ENCODE measurements around the gene ZNF618.

DNA sequence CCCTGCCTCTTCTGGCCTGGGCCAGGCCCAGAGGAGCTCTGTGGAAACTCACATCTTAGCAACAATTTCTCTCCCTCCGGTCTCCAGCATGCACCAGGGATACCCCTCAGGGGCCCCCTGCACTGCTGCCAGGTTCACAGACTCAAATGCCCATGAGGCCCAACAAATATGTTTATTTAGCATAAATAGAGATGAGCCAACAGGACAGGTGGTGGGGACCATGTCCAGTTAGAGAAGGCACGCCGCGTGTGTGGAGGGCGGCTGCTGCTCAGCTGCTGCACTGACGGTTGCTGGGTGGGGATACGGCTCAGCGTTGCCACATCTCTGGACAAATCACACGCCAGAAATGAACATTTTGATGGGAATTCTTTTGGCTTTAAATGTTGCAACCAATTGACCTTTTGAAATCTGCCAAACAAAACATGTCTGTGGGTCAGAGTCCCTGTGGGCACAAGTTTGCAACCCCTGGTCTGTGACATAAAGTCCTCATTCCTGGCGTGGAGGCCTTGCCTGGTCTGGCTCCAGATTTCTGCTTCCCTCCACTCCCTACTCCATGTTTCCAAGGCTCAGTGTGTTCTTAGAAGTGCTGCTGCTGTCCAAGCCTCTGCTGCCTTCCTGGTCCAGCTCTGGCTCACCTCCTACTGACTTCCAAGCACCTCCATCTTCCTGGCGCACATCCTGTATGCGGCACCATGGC is 113.1 kb downstream of the ZNF618 start:
- TF ChIP-seq, protein P1, sequence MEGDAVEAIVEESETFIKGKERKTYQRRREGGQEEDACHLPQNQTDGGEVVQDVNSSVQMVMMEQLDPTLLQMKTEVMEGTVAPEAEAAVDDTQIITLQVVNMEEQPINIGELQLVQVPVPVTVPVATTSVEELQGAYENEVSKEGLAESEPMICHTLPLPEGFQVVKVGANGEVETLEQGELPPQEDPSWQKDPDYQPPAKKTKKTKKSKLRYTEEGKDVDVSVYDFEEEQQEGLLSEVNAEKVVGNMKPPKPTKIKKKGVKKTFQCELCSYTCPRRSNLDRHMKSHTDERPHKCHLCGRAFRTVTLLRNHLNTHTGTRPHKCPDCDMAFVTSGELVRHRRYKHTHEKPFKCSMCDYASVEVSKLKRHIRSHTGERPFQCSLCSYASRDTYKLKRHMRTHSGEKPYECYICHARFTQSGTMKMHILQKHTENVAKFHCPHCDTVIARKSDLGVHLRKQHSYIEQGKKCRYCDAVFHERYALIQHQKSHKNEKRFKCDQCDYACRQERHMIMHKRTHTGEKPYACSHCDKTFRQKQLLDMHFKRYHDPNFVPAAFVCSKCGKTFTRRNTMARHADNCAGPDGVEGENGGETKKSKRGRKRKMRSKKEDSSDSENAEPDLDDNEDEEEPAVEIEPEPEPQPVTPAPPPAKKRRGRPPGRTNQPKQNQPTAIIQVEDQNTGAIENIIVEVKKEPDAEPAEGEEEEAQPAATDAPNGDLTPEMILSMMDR (IDR thresholded peaks at IDR 0.05) = no peak
- TF ChIP-seq GABPA (IDR thresholded peaks at IDR 0.05; ENCODE audit: low read depth) (no peak), POLR2AphosphoS5 (IDR thresholded peaks at IDR 0.05; ENCODE audit: low read depth, low read length) (no peak), EZH2phosphoT487 (IDR thresholded peaks at IDR 0.05; ENCODE audit: borderline replicate concordance, low read depth) (no peak), YY1 (IDR thresholded peaks at IDR 0.05; ENCODE audit: low read depth) (no peak), MXI1 (IDR thresholded peaks at IDR 0.05; ENCODE audit: low read depth, low read length) (no peak), EP300 (IDR thresholded peaks at IDR 0.05; ENCODE audit: borderline replicate concordance in 1 of 2, low read depth in 1 of 2, low read length in 1 of 2) (no peak)
- TF ChIP-seq, protein P2, sequence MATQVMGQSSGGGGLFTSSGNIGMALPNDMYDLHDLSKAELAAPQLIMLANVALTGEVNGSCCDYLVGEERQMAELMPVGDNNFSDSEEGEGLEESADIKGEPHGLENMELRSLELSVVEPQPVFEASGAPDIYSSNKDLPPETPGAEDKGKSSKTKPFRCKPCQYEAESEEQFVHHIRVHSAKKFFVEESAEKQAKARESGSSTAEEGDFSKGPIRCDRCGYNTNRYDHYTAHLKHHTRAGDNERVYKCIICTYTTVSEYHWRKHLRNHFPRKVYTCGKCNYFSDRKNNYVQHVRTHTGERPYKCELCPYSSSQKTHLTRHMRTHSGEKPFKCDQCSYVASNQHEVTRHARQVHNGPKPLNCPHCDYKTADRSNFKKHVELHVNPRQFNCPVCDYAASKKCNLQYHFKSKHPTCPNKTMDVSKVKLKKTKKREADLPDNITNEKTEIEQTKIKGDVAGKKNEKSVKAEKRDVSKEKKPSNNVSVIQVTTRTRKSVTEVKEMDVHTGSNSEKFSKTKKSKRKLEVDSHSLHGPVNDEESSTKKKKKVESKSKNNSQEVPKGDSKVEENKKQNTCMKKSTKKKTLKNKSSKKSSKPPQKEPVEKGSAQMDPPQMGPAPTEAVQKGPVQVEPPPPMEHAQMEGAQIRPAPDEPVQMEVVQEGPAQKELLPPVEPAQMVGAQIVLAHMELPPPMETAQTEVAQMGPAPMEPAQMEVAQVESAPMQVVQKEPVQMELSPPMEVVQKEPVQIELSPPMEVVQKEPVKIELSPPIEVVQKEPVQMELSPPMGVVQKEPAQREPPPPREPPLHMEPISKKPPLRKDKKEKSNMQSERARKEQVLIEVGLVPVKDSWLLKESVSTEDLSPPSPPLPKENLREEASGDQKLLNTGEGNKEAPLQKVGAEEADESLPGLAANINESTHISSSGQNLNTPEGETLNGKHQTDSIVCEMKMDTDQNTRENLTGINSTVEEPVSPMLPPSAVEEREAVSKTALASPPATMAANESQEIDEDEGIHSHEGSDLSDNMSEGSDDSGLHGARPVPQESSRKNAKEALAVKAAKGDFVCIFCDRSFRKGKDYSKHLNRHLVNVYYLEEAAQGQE (IDR thresholded peaks at IDR 0.05; ENCODE audit: low read depth, low read length) = no peak
- TF ChIP-seq, protein P3, sequence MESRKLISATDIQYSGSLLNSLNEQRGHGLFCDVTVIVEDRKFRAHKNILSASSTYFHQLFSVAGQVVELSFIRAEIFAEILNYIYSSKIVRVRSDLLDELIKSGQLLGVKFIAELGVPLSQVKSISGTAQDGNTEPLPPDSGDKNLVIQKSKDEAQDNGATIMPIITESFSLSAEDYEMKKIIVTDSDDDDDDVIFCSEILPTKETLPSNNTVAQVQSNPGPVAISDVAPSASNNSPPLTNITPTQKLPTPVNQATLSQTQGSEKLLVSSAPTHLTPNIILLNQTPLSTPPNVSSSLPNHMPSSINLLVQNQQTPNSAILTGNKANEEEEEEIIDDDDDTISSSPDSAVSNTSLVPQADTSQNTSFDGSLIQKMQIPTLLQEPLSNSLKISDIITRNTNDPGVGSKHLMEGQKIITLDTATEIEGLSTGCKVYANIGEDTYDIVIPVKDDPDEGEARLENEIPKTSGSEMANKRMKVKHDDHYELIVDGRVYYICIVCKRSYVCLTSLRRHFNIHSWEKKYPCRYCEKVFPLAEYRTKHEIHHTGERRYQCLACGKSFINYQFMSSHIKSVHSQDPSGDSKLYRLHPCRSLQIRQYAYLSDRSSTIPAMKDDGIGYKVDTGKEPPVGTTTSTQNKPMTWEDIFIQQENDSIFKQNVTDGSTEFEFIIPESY (IDR thresholded peaks at IDR 0.05; ENCODE audit: borderline replicate concordance, low read depth) = no peak
